Activated T-cell treated with anti-CD3 and anti-CD28 coated beads, Interleukin-2, amount 50 U/mL, for 4 hours (primary cell): ENCODE measurements around the gene FSIP2. TPM values are rescaled to one million over a fixed set of nuclear protein-coding genes. Genes with fewer than 3 reads are reported as not detected.
"Not testable (repeated sequence)": the region's sequence is repeated elsewhere in the genome, so short reads cannot be mapped to it uniquely, and the experiment has no call there.

Source experiments
- ATAC-seq, 2 donors: fragments of 200-7000 bp; cut with Tn5 transposase; one replicate each; pipeline ENCODE4 v1.10.0; 2021
- DNase-seq: peaks from one replicate; pipeline ENCODE4 v3.0.0-alpha.2; 2020
- H3K27me3 Mint-ChIP-seq: one replicate; pipeline ENCODE4 v1.8.0; 2021; ENCODE audit warnings: low read depth, mixed read lengths
- H3K36me3 Mint-ChIP-seq: one replicate; pipeline ENCODE4 v1.8.0; 2022; ENCODE audit warnings: mixed read lengths; ENCODE audit not compliant: insufficient read depth
- H3K4me1 Mint-ChIP-seq: one replicate; pipeline ENCODE4 v1.8.0; 2021; ENCODE audit warnings: low read depth, mixed read lengths
- H3K4me3 Mint-ChIP-seq: one replicate; pipeline ENCODE4 v1.8.0; 2021; ENCODE audit warnings: mild to moderate bottlenecking, moderate library complexity, mixed read lengths
- H3K9me3 Mint-ChIP-seq: one replicate; pipeline ENCODE4 v1.8.0; 2021; ENCODE audit warnings: mixed read lengths
- total RNA-seq, 3 donors: library from RNA; stranded (reverse); gene quantifications; one replicate each; pipeline ENCODE4 v1.2.1, GENCODE V29; 2021

FSIP2 gene
- total RNA-seq, 3 donors from 2014 or later: 0.08 TPM; not detected in 2

- Mint-ChIP-seq H3K9me3 (peaks cover 3% of the 10 kb centered on the region), H3K4me3 (no peak overlapping the region), H3K27me3 (no peaks in the 10 kb centered on the region), H3K4me1 (no peaks in the 10 kb centered on the region), H3K36me3 (no peaks in the 10 kb centered on the region)
- ATAC-seq (no peak), DNase-seq (no peak)
Measured at GRCh38 chr2:185828326-185828725, 89.7 kb downstream of the FSIP2 start.

- no peaks in the 10 kb centered on the region for H3K4me1 Mint-ChIP-seq
- no peaks in the 10 kb centered on the region for H3K36me3 Mint-ChIP-seq
- no peaks in the 10 kb centered on the region for H3K27me3 Mint-ChIP-seq
- DNase-seq (no peak), ATAC-seq (no peak)
- no peak overlapping the region for H3K4me3 Mint-ChIP-seq
- H3K9me3 Mint-ChIP-seq: peaks cover 20% of the 10 kb centered on the region
Measured at GRCh38 chr2:185833864-185834263, 95.3 kb downstream of the FSIP2 start.

- Mint-ChIP-seq H3K4me3 (no peak overlapping the region), H3K9me3 (peaks cover 31% of the 10 kb centered on the region), H3K4me1 (no peaks in the 10 kb centered on the region), H3K36me3 (no peaks in the 10 kb centered on the region), H3K27me3 (no peaks in the 10 kb centered on the region)
- ATAC-seq (no peak), DNase-seq (no peak)
Measured at GRCh38 chr2:185835974-185836373, 97.4 kb downstream of the FSIP2 start.

GRCh38 chr2:185854885-185855284 is 116.3 kb downstream of the FSIP2 start:
- Mint-ChIP-seq H3K4me3 (no peak overlapping the region), H3K9me3 (peaks cover 7% of the 10 kb centered on the region), H3K36me3 (no peaks in the 10 kb centered on the region), H3K4me1 (no peaks in the 10 kb centered on the region), H3K27me3 (no peaks in the 10 kb centered on the region)
- no peak for DNase-seq
- no peak for ATAC-seq

- no peaks in the 10 kb centered on the region for H3K4me1 Mint-ChIP-seq
Measured at GRCh38 chr2:185857691-185858090, 119.1 kb downstream of the FSIP2 start.

GRCh38 chr2:185859506-185859905 is 120.9 kb downstream of the FSIP2 start:
- DNase-seq (no peak), ATAC-seq (no peak)
- Mint-ChIP-seq H3K27me3 (no peaks in the 10 kb centered on the region), H3K9me3 (peaks cover 4% of the 10 kb centered on the region), H3K4me1 (no peaks in the 10 kb centered on the region), H3K4me3 (no peak overlapping the region), H3K36me3 (no peaks in the 10 kb centered on the region)

More at GRCh38 chr2:185857691-185858090, 119.1 kb downstream of the FSIP2 start:
- no peak for ATAC-seq
- Mint-ChIP-seq H3K4me3 (no peak overlapping the region), H3K9me3 (peaks cover 1% of the 10 kb centered on the region), H3K27me3 (no peaks in the 10 kb centered on the region), H3K36me3 (no peaks in the 10 kb centered on the region)
- DNase-seq: no peak

- H3K9me3 Mint-ChIP-seq: peaks cover 4% of the 10 kb centered on the region
- DNase-seq: no peak
Measured at GRCh38 chr2:185860321-185860720, 121.7 kb downstream of the FSIP2 start.

GRCh38 chr2:185862657-185863398 is 124.2 kb downstream of the FSIP2 start:
- no peaks in the 10 kb centered on the region for H3K4me1 Mint-ChIP-seq
- no peaks in the 10 kb centered on the region for H3K36me3 Mint-ChIP-seq
- ATAC-seq: no peak
- peaks cover 4% of the 10 kb centered on the region for H3K9me3 Mint-ChIP-seq
- no peak overlapping the region for H3K4me3 Mint-ChIP-seq
- DNase-seq: no peak
- H3K27me3 Mint-ChIP-seq: no peaks in the 10 kb centered on the region

More at GRCh38 chr2:185860321-185860720, 121.7 kb downstream of the FSIP2 start:
- no peaks in the 10 kb centered on the region for H3K4me1 Mint-ChIP-seq
- no peaks in the 10 kb centered on the region for H3K36me3 Mint-ChIP-seq
- no peak overlapping the region for H3K4me3 Mint-ChIP-seq
- no peak for ATAC-seq
- no peaks in the 10 kb centered on the region for H3K27me3 Mint-ChIP-seq

GRCh38 chr2:185864468-185865260 is 126.1 kb downstream of the FSIP2 start:
- H3K4me3 Mint-ChIP-seq, H3K27me3 Mint-ChIP-seq, H3K9me3 Mint-ChIP-seq, ATAC-seq, H3K4me1 Mint-ChIP-seq, DNase-seq, H3K36me3 Mint-ChIP-seq: not testable (repeated sequence)

GRCh38 chr2:185875136-185875931 is 136.7 kb downstream of the FSIP2 start:
- DNase-seq (no peak), ATAC-seq (peak in 1 of 2 donors; percentile 10)
- no peaks in the 10 kb centered on the region for H3K9me3 Mint-ChIP-seq
- no peaks in the 10 kb centered on the region for H3K36me3 Mint-ChIP-seq
- H3K4me1 Mint-ChIP-seq: no peaks in the 10 kb centered on the region
- no peak overlapping the region for H3K4me3 Mint-ChIP-seq
- no peaks in the 10 kb centered on the region for H3K27me3 Mint-ChIP-seq

GRCh38 chr2:185876234-185876633 is 137.6 kb downstream of the FSIP2 start:
- DNase-seq (no peak), ATAC-seq (no peak)
- Mint-ChIP-seq H3K27me3 (no peaks in the 10 kb centered on the region), H3K4me3 (no peak overlapping the region), H3K4me1 (no peaks in the 10 kb centered on the region), H3K36me3 (no peaks in the 10 kb centered on the region), H3K9me3 (no peaks in the 10 kb centered on the region)

GRCh38 chr2:185880396-185880795 is 141.8 kb downstream of the FSIP2 start:
- ATAC-seq (no peak), DNase-seq (no peak)
- no peaks in the 10 kb centered on the region for H3K4me1 Mint-ChIP-seq
- H3K27me3 Mint-ChIP-seq: no peaks in the 10 kb centered on the region
- no peaks in the 10 kb centered on the region for H3K36me3 Mint-ChIP-seq
- H3K4me3 Mint-ChIP-seq: no peak overlapping the region
- no peaks in the 10 kb centered on the region for H3K9me3 Mint-ChIP-seq
